ENCODE measurements around the gene KDM7A.

Gene KDM7A

DNA sequence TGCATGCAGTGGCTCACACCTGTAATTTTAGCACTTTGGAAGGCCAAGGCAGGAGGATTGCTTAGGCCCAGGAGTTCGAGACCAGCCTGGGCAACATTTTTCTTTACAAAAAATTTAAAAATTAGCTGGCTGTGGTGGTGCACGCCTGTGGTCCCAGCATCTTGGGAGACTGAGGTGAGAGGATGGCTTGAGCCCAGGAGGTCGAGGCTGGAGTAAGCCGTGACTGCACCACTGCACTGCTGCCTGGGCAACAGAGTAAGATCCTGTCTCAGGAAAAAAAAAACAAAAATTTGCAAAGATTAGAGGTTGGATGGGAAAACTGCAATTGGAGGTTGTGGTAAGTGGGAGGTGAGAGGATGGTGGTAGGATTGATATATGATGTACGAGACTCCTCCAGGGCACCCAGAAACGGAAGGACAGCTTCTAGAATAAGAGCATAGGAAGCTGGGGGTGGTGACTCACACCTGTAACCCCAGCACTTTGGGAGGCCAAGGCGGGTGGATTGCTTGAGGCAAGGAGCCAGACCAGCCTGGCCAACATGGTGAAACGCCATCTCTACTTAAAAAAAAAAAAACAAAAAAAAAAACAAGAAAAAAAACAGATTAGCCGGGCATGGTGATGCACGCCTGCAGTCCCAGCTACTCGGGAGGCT is 94.9 kb downstream of the KDM7A start:
- DNase-seq, result no peak

DNA sequence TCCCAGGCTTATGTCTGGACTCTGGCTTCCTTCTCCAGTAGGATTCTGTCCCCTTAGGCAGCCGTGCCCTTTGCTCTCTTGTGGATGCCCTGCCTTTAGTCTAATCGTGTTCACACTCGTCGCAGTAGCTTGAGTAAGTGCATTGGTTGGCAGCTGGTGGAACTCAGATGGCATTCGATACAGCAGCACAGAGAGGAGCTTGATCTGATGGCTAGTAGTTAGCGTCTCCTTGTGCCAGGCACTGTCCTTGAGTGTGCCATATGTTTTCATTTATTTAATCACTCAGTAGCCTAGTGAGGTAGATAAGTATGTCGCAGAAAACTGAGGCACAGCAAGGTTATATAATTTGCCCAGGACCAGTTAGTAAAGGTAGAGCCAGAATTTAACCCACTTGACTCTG is 95.9 kb downstream of the KDM7A start:
- DNase-seq, result no peak

- DNase-seq, result peak; percentile 63
Observed at GRCh38 chr7:140079121-140079536, 97.7 kb downstream of the KDM7A start.

- no peak for DNase-seq
Observed at GRCh38 chr7:140078392-140078791, 98.4 kb downstream of the KDM7A start.

DNA sequence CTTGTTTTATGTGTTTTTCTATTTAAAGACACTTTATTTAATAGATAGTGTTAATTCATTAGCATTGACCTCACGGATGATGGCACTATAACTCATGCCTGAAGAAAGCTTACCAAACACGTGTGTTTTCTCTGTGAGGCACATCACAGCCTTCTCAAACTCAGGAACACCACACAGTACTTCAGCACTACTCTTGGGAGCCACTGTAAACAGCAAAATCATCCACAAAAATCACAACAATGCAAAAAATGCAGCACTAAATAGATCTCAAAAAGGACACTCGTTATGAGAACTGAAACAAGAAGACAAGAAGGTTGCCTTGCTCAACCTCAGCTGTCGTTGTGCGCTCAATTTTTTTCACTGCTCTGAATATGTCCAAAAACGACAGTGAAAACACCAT is 102.0 kb downstream of the KDM7A start:
- DNase-seq, result no peak

GRCh38 chr7:140070546-140070945 is 106.2 kb downstream of the KDM7A start:
- no peak for DNase-seq

GRCh38 chr7:140069298-140069949 is 107.4 kb downstream of the KDM7A start:
- no peak for DNase-seq

GRCh38 chr7:140068033-140068432 is 108.8 kb downstream of the KDM7A start:
- DNase-seq, result no peak

DNA sequence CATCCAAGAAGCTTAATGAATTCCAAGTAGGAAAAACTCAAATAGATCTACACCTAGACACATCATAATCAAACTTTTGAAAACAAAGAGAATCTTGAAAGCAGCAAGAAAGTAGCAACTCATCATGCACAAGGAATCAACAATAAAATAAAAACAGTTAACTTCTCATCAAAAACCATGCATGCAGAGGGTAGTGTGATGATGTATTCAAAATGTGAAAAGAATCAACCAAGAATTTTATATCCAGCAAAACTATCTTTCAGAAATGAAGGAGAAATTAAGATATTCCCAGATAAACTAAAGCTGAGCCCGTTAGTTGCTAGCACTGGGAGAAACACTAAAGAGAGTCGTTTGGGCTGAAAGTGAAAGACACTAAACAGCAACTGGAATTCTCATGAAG is 109.7 kb downstream of the KDM7A start:
- no peak for DNase-seq

DNA sequence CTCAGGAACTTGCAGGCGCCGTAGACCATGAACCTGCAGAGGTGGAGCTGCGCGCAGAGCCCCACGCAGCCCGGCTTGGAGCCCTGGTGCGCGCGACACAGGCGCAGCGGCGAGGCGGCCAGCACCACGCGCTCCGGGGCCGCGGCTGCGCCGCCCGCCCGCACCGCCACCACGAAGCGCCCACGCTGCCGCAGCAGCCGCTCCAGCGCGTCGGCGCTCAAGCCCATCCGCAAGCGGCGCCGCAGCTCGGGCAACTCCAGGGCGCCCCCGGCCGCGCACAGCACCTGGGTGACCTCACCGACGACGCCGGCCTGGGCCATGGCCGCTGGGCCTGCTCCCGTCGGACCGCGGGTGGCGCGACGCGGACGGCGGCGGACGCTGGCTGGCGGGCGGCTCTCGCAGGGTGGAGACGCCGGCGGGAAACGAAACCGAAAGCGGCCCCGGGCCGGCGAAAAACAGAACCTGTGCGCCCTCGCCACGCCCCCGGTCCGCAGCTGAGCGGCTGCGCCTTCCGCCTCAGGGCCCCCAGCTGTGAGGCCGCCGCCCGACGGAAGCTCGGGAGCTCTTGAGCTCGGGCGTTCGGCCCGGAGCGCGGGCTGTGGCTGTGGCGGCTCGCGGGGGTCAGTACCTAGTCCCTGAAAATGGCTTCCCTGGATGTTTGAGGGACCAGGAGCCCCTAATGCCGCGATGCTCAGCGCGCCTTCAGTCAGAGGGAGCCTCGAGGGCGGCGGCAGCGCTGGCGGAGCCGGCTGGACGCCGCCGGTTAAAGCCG is 114.1 kb downstream of the KDM7A start, which contains the start of gene PARP12:
PARP12 (minus strand) TSS at position 424 of the 772 bp plus-strand sequence; CDS start at position 320, 104 bp downstream.
- DNase-seq, result peak; percentile 98

GRCh38 chr7:140062118-140062527 is 114.7 kb downstream of the KDM7A start:
- peak; percentile 40 for DNase-seq

DNA sequence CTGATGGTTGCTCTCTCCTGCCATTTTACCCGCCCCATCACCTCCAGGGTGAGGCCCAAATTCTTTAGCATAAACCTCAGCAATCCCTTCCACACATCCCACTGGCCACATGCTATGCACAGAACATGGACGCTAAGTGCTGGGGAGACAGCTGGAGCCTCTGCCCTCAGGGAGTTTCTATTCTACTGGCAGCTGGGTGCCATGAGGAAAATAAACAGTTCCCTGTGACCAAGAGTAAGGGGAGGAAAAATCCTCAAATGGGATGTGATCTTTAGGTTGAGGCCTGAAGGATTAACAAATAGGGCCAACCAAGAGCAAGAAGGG is 115.2 kb downstream of the KDM7A start:
- DNase-seq, result peak; percentile 18

DNA sequence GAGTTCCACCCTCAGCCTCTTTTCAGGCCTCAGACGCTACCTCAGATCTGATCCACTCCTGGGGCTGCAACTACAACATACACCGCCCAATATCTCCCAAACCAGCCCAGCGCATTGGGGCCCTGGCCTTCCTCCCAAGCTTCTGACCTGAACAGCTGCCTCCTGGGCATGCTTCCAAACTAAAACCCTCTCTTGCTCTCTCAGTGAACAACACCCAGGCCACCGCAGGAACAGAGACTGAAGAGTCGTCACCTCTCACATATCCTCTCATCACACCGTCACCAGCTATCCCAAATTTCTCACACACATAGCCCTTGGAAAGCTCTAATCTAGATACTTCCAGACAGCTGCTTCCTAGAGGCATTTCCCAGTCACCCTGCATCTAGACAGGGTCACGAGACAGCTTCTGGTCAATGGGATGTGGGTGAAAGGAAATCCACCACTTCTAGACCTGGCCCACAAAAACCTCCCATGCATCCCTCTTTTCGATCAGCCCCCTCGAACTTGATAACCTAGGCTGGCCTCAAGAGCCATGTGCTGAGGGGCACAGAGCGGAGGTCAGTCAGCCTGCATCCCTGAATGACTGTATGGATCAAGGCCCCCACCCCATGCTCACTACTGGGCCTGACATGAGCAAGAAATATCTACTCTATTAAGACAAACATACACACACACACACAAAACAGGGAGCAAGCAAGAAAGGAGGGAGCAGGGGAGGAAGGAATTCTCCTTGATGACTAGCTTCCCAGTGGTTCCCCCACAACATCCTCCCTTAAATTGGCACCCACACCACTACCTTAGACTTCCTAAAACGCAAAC is 115.8 kb downstream of the KDM7A start:
- peak; percentile 81 for DNase-seq

DNA sequence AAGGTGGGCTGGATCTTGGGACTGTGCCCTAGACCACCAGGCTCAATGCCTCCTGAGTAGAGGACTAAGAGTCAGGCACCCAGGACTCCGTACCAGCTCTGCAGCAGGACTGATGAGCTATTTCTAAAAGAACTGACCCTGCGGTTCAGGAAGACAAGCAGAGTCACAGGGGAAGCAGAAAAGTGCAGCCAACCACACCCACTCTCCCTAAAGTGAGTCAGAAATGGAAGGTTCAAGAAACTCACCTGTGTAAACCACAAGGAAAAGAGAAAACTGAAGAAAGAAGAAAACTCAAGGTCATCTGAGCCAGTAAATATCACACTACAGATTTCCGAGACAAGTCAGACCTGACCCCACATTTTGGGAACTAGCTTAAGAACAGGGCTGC is 116.5 kb downstream of the KDM7A start:
- DNase-seq, result no peak

GRCh38 chr7:140059273-140060242 is 117.2 kb downstream of the KDM7A start:
- DNase-seq, result no peak

DNA sequence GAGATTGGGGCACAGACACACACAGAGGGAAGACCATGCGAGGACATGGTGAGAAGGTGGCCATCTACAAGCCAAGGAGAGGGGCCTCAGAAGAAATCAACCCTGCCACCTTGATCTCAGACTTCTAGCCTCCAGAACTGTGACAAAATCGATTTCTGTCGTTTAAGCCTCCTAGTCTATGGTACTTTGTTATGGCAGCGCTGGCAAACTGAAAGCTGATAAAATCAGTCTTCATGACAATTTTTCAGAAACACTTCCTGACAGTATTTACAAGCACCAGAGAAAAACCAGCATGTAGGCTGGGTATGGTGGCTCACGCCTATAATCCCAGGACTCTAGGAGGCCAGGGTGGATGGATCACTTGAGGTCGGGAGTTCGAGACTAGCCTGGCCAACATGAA is 118.3 kb downstream of the KDM7A start:
- DNase-seq, result no peak

- no peak for DNase-seq
Observed at GRCh38 chr7:140057143-140057535, 119.6 kb downstream of the KDM7A start.

- no peak for DNase-seq
Observed at GRCh38 chr7:140056431-140057142, 120.2 kb downstream of the KDM7A start.

GRCh38 chr7:140055833-140056232 is 121.0 kb downstream of the KDM7A start:
- DNase-seq, result no peak

DNA sequence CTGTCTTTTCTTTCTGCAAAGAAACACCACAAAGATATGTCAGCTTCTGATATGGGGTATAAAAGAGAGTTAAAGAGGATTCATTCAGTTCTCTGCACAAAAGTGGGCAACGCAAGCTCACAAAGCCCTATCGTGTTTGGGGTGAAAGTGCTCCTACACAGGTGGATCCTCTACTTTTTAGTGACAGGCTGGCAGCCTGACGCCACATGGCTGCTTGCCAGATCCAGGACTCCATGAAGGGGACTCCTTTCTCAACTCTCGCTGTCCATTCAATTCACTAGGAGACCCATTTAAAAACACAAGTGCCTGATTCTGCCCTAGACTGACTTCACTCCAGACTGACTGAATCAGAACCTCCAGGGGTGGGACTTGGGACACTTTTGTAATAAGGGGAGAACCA is 122.0 kb downstream of the KDM7A start:
- DNase-seq, result no peak

GRCh38 chr7:140053812-140054539 is 122.8 kb downstream of the KDM7A start:
- DNase-seq, result no peak
